Pancreas (tissue), 10 donors: ENCODE data around the gene BCAS3. TPM values are rescaled to one million over a fixed set of nuclear protein-coding genes. Genes with fewer than 3 reads are reported as not detected.

Experiments used
- ATAC-seq, 4 donors: fragments of 200-7000 bp; cut with Tn5 transposase; one replicate each; pipeline versions ENCODE4 v1.8.0 to v1.9.1; 2020; ENCODE audit warnings: mild to moderate bottlenecking in 4 of 4, moderate library complexity in 4 of 4
- DNase-seq, 6 donors: peaks; one replicate each; pipeline ENCODE4 v3.0.0-alpha.2; 2020
- FAIRE-seq: peaks from 2 replicates; lab custom pipeline; 2012; peaks lifted over from hg19 to GRCh38; lab: Jason Lieb, UNC
- H3K27ac ChIP-seq, 4 donors: fragments of 200-600 bp; sonication (generic); 1 replicate in 3 of 4; 2 replicates in 1 of 4; pipeline versions ENCODE4 v1.5.0 to v1.8.0; 2020
- H3K27me3 ChIP-seq, 4 donors: fragments of 200-600 bp; one replicate each; pipeline ENCODE4 v1.8.0; 2021
- H3K36me3 ChIP-seq, 3 donors: fragments of 200-600 bp; sonication (generic) in 1 of 3; one replicate each; pipeline versions ENCODE4 v1.5.0 to v1.8.0; 2020 to 2021
- H3K4me1 ChIP-seq, 3 donors: fragments of 200-600 bp; one replicate each; pipeline ENCODE4 v1.8.0; 2021
- H3K4me3 ChIP-seq, 4 donors: fragments of 200-600 bp; sonication (generic) in 2 of 4; one replicate each; pipeline versions ENCODE4 v1.5.0 to v1.8.0; 2020 to 2021
- H3K9me3 ChIP-seq, 4 donors: fragments of 200-600 bp; one replicate each; pipeline ENCODE4 v1.8.0; 2021
- WGBS, 2 donors: extraction: QIAGEN DNeasy Blood & Tissue Kit; methylation state at CpG; one replicate each; pipeline ENCODE4 v1.1.7; 2013; 5-methylcytosine and 5-hydroxymethylcytosine counted together
- intact Hi-C, 3 donors: fragments of 100-400 bp; cut with DNase I; formaldehyde crosslinking; loops; one replicate each; pipeline versions ENCODE4 v1.11.1 to v1.14.2; 2022
- polyA plus RNA-seq, 2 donors: library from polyadenylated mRNA; stranded (reverse); fragments of 200-250 nt; gene quantifications; one replicate each; pipeline ENCODE4 v1.2.3, GENCODE V29; 2013
- total RNA-seq, 6 donors: library from RNA; stranded (reverse); fragmentation: NEBNext Ultra II Directional in 4 of 6; extraction: Animal tissue kit (Norgen Biotek cat#: 25700) in 4 of 6; gene quantifications; one replicate each; pipeline versions ENCODE4 v1.2.1 to v1.2.4, GENCODE V29; 2021 to 2023
- TF ChIP-seq, protein P1 (sequence below), 4 donors: fragments of 200-600 bp; sonication (generic) in 3 of 4; IDR thresholded peaks; one replicate each; pipeline versions ENCODE4 v1.5.0 to v1.8.0; 2021; ENCODE audit warnings: antibody characterized with exemption in 4 of 4
- donor health status: healthy with polysubstance abuse.
- donor health status: DM: no; HTN: no; CAD: no; lungs with moderate emphysema.
- donor health status: DM: no; HTN: no; CAD: no.
- donor health status: control.
- donor health status: control.
- donor health status: Bipolar disorder and iron deficiency.
- donor health status: DM: yes; HTN: yes; CAD: no.
- donor health status: DM: no; HTN: no; CAD: no.
- donor health status: DM: no; HTN: no; CAD: no.
- donor health status: DM: yes; HTN: yes; CAD: no.

Gene BCAS3
- total and polyA plus RNA-seq, 8 donors, result 4.6 to 27.7 (median 13.2) TPM

DNA sequence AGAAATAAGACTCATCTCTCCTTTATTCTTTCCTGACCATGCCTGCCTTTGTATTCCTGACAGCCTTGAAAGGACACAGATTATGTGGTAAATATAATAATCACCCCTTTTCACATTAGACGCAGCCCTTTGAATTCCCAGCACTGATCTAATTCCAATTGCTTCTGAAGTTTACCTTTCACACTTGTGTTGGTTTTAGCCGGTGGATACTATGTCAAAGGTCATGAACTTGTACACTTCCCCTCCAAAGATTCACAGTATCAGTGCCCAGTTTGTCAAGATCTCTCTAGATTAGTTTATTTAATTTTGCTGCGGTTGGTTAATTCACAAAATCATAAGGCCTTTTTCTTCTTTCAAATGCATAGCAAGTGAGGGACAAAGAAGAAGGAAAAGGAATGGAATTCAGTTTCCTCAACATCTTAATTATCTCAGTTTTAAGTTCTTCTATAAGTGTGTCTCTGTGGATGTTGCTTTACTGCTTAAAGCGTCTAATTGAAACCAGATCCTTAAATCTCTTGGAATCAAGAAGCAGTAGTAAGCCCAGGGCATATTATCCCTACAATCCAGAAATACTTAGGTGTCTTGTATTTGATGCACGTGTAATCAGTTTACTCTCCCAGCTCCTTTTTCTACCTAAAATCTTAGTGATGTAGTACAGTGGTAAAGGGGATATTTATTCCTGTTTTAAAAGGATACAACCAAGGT lies 547.7 kb downstream of the BCAS3 start:
- no peaks in the 10 kb centered on the region for H3K9me3 ChIP-seq
- H3K27ac ChIP-seq, result no peak overlapping the region
- H3K4me1 ChIP-seq, result no peaks in the 10 kb centered on the region
- 63 to 67% methylated on average over 5 of the region's 5 CpGs for WGBS, 2 donors
- TF ChIP-seq, protein P1, sequence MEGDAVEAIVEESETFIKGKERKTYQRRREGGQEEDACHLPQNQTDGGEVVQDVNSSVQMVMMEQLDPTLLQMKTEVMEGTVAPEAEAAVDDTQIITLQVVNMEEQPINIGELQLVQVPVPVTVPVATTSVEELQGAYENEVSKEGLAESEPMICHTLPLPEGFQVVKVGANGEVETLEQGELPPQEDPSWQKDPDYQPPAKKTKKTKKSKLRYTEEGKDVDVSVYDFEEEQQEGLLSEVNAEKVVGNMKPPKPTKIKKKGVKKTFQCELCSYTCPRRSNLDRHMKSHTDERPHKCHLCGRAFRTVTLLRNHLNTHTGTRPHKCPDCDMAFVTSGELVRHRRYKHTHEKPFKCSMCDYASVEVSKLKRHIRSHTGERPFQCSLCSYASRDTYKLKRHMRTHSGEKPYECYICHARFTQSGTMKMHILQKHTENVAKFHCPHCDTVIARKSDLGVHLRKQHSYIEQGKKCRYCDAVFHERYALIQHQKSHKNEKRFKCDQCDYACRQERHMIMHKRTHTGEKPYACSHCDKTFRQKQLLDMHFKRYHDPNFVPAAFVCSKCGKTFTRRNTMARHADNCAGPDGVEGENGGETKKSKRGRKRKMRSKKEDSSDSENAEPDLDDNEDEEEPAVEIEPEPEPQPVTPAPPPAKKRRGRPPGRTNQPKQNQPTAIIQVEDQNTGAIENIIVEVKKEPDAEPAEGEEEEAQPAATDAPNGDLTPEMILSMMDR (IDR thresholded peaks at IDR 0.05), result no peak
- intact Hi-C loops, result no loop called here
- no peak for FAIRE-seq
- no peak overlapping the region for H3K4me3 ChIP-seq
- H3K36me3 ChIP-seq, result no peaks in the 10 kb centered on the region
- no peaks in the 10 kb centered on the region for H3K27me3 ChIP-seq
- no peak for ATAC-seq
- no peak for DNase-seq

DNA sequence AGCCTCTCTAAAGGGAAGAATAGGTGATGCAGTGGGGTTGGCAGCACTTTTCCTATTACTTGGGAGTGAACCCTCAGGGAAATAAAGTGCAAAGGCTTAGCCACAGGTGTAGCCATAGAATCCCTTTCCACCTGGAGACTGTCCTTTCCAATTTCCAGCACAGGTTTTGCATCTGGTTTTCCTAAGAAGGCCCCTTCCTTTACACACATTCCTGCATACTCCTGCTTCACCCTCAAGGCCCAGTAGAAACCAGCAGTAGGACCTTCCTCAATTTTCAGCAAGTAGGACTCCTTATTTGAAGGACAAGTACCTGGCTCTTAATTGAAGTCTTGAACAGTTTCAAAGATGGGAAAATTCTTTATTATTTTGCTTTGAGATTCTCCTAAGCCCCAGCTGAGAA lies 550.2 kb downstream of the BCAS3 start:
- no peaks in the 10 kb centered on the region for H3K36me3 ChIP-seq
- H3K27ac ChIP-seq, result no peak overlapping the region
- no peaks in the 10 kb centered on the region for H3K9me3 ChIP-seq
- no peak overlapping the region for H3K4me3 ChIP-seq
- intact Hi-C loops, result no loop called here
- ATAC-seq, result no peak
- H3K4me1 ChIP-seq, result no peaks in the 10 kb centered on the region
- TF ChIP-seq, protein P1 (IDR thresholded peaks at IDR 0.05), result no peak
- no peak for DNase-seq
- FAIRE-seq, result no peak
- no peaks in the 10 kb centered on the region for H3K27me3 ChIP-seq

DNA sequence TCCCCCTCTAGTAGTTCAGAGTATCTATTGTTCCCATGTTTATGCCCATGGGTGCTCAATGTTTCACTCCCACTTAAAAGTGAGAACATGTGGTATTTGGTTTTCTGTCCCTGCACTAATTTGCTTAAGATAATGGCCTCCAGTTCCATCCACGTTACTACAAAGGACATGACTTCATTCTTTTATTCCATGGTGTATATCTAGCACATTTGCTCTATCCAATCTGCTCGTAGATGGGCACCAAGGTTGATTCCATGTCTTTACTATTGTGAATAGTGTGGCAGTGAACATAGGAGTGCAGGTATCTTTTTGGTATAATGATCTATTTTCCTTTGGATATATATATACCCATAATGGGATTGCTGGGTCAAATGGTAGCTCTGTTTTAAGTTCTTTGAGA lies 552.8 kb downstream of the BCAS3 start:
- H3K4me1 ChIP-seq, result peaks cover 0 to 2% (median 0%) of the 10 kb centered on the region in 3 donors
- intact Hi-C loops, result no loop called here
- no peaks in the 10 kb centered on the region for H3K36me3 ChIP-seq
- no peak for FAIRE-seq
- H3K27ac ChIP-seq, result no peak overlapping the region
- H3K4me3 ChIP-seq, result no peak overlapping the region
- H3K9me3 ChIP-seq, result no peaks in the 10 kb centered on the region
- DNase-seq, result no peak
- H3K27me3 ChIP-seq, result no peaks in the 10 kb centered on the region
- 81 to 82% methylated on average over 2 of the region's 2 CpGs for WGBS, 2 donors
- no peak for ATAC-seq
- TF ChIP-seq, protein P1 (IDR thresholded peaks at IDR 0.05), result no peak

DNA sequence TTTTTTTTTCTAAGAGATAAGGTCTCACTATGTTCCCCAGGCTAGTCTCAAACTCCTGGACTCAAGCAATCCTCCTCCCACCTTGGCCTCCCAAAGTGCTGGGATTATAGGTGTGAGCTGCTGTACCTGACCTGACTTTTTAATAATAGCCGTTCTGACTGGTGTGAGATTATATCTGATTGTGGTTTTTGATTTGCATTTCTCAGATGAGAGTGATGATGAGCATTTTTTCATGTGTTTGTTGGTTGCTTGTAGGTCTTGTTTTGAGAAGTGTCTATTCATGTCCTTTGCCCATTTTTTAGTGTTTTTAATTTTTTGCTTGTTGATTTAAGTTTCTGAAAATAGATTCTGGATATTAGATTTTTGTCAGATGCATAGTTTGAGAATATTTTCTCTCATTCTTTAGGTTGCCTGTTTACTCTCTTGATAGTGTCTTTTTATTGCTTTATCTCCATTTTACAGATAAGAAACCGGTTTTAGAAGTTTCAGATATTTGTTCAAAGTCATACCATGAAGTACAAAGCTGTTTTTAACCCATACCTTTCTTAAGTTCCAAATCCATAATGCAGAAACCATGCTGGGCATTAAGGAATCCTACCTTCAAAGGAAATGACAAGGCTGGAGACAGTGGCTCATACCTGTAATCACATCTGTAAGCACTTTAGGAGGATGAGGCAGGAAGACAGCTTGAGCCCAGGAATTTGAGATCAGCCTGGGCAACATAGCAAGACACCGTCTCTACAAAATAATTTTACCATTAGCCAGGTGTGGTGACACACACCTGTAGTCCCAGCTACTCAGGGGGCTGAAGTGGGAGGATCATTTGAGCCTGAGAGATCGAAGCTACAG lies 553.5 kb downstream of the BCAS3 start:
- Histone ChIP-seq H3K9me3 (no peaks in the 10 kb centered on the region), H3K4me1 (peaks cover 0 to 3% (median 0%) of the 10 kb centered on the region in 3 donors), H3K4me3 (no peak overlapping the region), H3K36me3 (no peaks in the 10 kb centered on the region), H3K27me3 (no peaks in the 10 kb centered on the region), H3K27ac (no peak overlapping the region)
- FAIRE-seq (no peak), DNase-seq (no peak), ATAC-seq (no peak)
- intact Hi-C loops, result no loop called here
- TF ChIP-seq, protein P1 (IDR thresholded peaks at IDR 0.05), result no peak
- WGBS, 2 donors, result 68% methylated on average over 4 of the region's 4 CpGs
